ENCODE data around the gene IL1F10.

IL1F10 gene

GRCh38 chr2:113039158-113039557 lies 28.6 kb upstream of the IL1F10 start:
- Histone ChIP-seq H3K36me3 (ENCODE audit: control insufficient read depth, low read length) (no peaks in the 10 kb centered on the region), H3K27ac (ENCODE audit: low read depth, low read length) (no peak overlapping the region), H3K4me2 (ENCODE audit: low read length) (no peak overlapping the region), H3K9me3 (ENCODE audit: control insufficient read depth, insufficient read depth, low read length) (no peaks in the 10 kb centered on the region), H3K27me3 (ENCODE audit: control insufficient read depth, low read length) (peaks cover 4% of the 10 kb centered on the region; the same call in 1 of the 2 replicates), H3K79me2 (ENCODE audit: control insufficient read depth, low read length) (no peaks in the 10 kb centered on the region), H3K4me1 (ENCODE audit: control insufficient read depth, low read length) (no peaks in the 10 kb centered on the region), H4K20me1 (ENCODE audit: control insufficient read depth, insufficient read depth, low read depth, low read length) (no peaks in the 10 kb centered on the region), H3F3A (ENCODE audit: control insufficient read depth, insufficient read depth) (no peaks in the 10 kb centered on the region), H3K4me3 (ENCODE audit: low read length) (no peak overlapping the region), H3K9me2 (replicated peaks; ENCODE audit: control insufficient read depth, low read length) (no peaks in the 10 kb centered on the region)
- no peak for TF ChIP-seq CTCF (IDR thresholded peaks at IDR 0.05; ENCODE audit: low read depth, low read length, poor library complexity, severe bottlenecking)
- TF ChIP-seq EZH2phosphoT487 (IDR thresholded peaks at IDR 0.05; ENCODE audit: borderline replicate concordance, low read length): no peak

- Histone ChIP-seq H3K79me2 (ENCODE audit: control insufficient read depth, low read length) (no peaks in the 10 kb centered on the region), H3K4me3 (ENCODE audit: low read length) (no peak overlapping the region), H3K4me2 (ENCODE audit: low read length) (no peak overlapping the region), H3K9me2 (replicated peaks; ENCODE audit: control insufficient read depth, low read length) (no peaks in the 10 kb centered on the region), H3F3A (ENCODE audit: control insufficient read depth, insufficient read depth) (no peaks in the 10 kb centered on the region), H4K20me1 (ENCODE audit: control insufficient read depth, insufficient read depth, low read depth, low read length) (no peaks in the 10 kb centered on the region), H3K27me3 (ENCODE audit: control insufficient read depth, low read length) (peaks cover 4% of the 10 kb centered on the region; the same call in 1 of the 2 replicates), H3K4me1 (ENCODE audit: control insufficient read depth, low read length) (no peaks in the 10 kb centered on the region), H3K9me3 (ENCODE audit: control insufficient read depth, insufficient read depth, low read length) (no peaks in the 10 kb centered on the region), H3K27ac (ENCODE audit: low read depth, low read length) (no peak overlapping the region), H3K36me3 (ENCODE audit: control insufficient read depth, low read length) (no peaks in the 10 kb centered on the region)
- no peak for TF ChIP-seq CTCF (IDR thresholded peaks at IDR 0.05; ENCODE audit: low read depth, low read length, poor library complexity, severe bottlenecking)
- TF ChIP-seq EZH2phosphoT487 (IDR thresholded peaks at IDR 0.05; ENCODE audit: borderline replicate concordance, low read length): no peak
Observed at GRCh38 chr2:113039719-113040118, 28.1 kb upstream of the IL1F10 start.

DNA sequence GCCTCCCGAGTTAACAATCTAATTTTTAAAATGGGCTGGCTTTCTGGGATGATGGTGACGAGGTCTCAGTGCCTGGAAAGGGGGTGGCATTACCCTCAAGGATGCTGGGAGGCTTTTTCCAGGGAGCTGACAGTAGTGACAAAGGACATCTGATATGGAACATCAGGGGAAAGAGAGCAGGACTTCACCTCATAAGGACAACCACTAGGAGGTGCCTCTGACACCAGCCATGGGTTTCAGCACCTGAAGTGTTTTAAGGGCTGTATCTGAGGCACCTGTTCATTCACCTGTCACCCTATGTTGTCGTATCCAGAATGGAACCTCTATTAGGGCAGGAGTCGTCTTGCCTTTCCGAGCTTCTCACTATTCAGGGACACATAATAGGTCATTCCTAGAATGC lies 25.9 kb upstream of the IL1F10 start:
- no peaks in the 10 kb centered on the region for H3K4me1 ChIP-seq (ENCODE audit: control insufficient read depth, low read length)
- no peak overlapping the region for H3K4me2 ChIP-seq (ENCODE audit: low read length)
- no peaks in the 10 kb centered on the region for H3K9me2 ChIP-seq (replicated peaks; ENCODE audit: control insufficient read depth, low read length)
- H4K20me1 ChIP-seq (ENCODE audit: control insufficient read depth, insufficient read depth, low read depth, low read length): no peaks in the 10 kb centered on the region
- no peaks in the 10 kb centered on the region for H3K36me3 ChIP-seq (ENCODE audit: control insufficient read depth, low read length)
- no peaks in the 10 kb centered on the region for H3F3A ChIP-seq (ENCODE audit: control insufficient read depth, insufficient read depth)
- peaks cover 4% of the 10 kb centered on the region; the same call in 1 of the 2 replicates for H3K27me3 ChIP-seq (ENCODE audit: control insufficient read depth, low read length)
- H3K4me3 ChIP-seq (ENCODE audit: low read length): no peak overlapping the region
- H3K27ac ChIP-seq (ENCODE audit: low read depth, low read length): no peak overlapping the region
- H3K79me2 ChIP-seq (ENCODE audit: control insufficient read depth, low read length): no peaks in the 10 kb centered on the region
- TF ChIP-seq EZH2phosphoT487 (IDR thresholded peaks at IDR 0.05; ENCODE audit: borderline replicate concordance, low read length) (no peak), CTCF (IDR thresholded peaks at IDR 0.05; ENCODE audit: low read depth, low read length, poor library complexity, severe bottlenecking) (no peak)
- H3K9me3 ChIP-seq (ENCODE audit: control insufficient read depth, insufficient read depth, low read length): no peaks in the 10 kb centered on the region

Data from DOHH2 (cell line).